8988T (cell line): Measurements from ENCODE around the gene LRP4.

ENCODE experiments used
- DNase-seq: peaks from one replicate; pipeline ENCODE4 v3.0.0; 2011

The LRP4 gene

DNA sequence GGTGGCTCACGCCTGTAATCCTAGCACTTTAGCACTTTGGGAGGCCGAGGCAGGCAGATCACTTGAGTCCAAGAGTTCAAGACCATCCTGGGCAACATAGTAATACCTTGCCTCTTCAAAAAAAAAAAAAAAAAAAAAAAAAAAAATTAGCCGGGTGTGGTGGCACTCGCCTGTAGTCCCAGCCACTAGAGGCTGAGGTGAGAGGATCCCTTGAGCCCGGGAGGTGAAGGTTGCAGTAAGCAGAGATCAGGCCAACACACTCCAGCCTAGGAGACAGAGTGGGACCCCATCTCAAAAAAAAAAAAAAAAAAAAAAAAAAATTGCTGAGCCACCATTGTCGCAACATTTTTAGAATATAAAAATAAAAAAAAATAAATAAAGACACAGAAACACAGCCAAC, 79.8 kb downstream of the LRP4 start:
- no peak for DNase-seq

DNA sequence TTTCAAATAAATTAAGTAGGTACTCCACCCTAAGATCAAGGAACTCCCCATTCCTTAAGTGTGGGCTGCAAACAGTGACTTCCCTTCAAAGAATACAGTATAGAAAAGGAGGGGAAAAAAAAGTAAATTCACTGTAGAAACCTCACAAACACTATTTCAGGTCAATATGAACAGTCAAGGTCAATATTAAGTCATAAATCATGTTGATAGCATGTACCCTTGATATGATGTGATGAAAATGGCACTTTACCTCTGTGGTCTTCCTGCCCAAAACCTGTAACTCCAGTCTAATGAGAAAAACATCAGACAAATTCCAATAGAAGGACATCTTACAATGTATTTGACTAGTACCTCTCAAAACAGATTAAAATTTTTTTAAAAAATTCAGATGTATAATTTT, 80.5 kb downstream of the LRP4 start:
- no peak for DNase-seq

GRCh38 chr11:46836870-46837269, 81.5 kb downstream of the LRP4 start:
- DNase-seq = no peak

GRCh38 chr11:46836431-46836830, 81.9 kb downstream of the LRP4 start:
- no peak for DNase-seq

DNA sequence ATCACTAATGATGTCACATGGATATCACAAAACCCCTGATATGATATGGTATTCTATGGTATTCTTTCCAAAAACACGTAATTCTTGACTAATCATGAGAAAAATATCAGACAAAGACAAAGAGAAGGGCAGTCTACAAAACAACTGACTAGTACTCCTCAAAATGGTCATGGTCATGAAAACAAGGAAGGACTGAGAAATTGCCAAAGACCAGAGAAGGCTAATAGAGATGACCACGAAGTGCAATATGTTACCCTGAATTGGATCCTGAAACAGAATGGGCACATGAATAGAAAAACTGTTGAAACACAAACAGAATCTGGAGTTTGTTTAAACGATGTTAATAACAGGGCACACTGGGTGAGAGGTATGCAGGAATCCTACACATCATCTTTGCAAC, 82.5 kb downstream of the LRP4 start:
- no peak for DNase-seq

- DNase-seq = no peak
Observed at GRCh38 chr11:46834821-46835220, 83.5 kb downstream of the LRP4 start.

- DNase-seq = no peak
Observed at GRCh38 chr11:46832511-46833214, 85.7 kb downstream of the LRP4 start.

- DNase-seq = no peak
Observed at GRCh38 chr11:46827995-46828394, 90.4 kb downstream of the LRP4 start.

- DNase-seq = no peak
Observed at GRCh38 chr11:46826310-46827044, 91.9 kb downstream of the LRP4 start.

GRCh38 chr11:46808799-46809431, 109.4 kb downstream of the LRP4 start:
- no peak for DNase-seq
